K562 (cell line): ENCODE results near the gene KSR2. TPM values are rescaled to one million over a fixed set of nuclear protein-coding genes. Genes with fewer than 3 reads are reported as not detected.

Experiments used
- ATAC-seq: fragments of 200-7000 bp; cut with Tn5 transposase; 3 replicates; pipeline ENCODE4 v1.9.1; 2020; ENCODE audit warnings: moderate library complexity
- BruUV-seq: library from RNA; stranded (reverse); fragments of 400-500 nt; replicated peaks from 2 replicates; lab custom pipeline; 2021; lab: Mats Ljungman, UMichigan
- CTCF ChIA-PET: fragments of 300-600 bp; formaldehyde crosslinking; extraction: SDS; loops from one replicate; lab custom pipeline; 2021; ENCODE audit warnings: low intra/inter-chr PET ratio; lab: Yijun Ruan, JAX
- POLR2A ChIA-PET: fragments of 300-600, 350-650 bp; sonication (Branson Sonifier 250); formaldehyde crosslinking; extraction: SDS; loops from one replicate; lab custom pipeline; 2021; ENCODE audit warnings: antibody characterized with exemption, inconsistent platforms; lab: Yijun Ruan, JAX
- DNase-seq, 4 experiments: peaks; one replicate each; pipeline versions ENCODE4 v3.0.0 to v3.0.0-alpha.2; 2011 to 2018; ENCODE audit warnings: low spot score in 3 of 4, mixed read lengths in 3 of 4; ENCODE audit errors: extremely low read depth in 1 of 4
- FAIRE-seq: peaks from 2 replicates; lab custom pipeline; 2011; peaks lifted over from hg19 to GRCh38; lab: Jason Lieb, UNC
- H2AFZ ChIP-seq: 2 replicates; pipeline ENCODE4 v1.6.0; 2011; ENCODE audit warnings: low read depth, low read length, control low read depth, inconsistent platforms
- H3K27ac ChIP-seq: fragments of 200-600 bp; 3 replicates; pipeline ENCODE4 v1.8.0; 2011; ENCODE audit warnings: low read depth, mild to moderate bottlenecking, control low read depth, inconsistent platforms, low read length, moderate library complexity, mixed read lengths; ENCODE audit errors: extremely low read depth
- H3K27me3 ChIP-seq, 2 experiments: fragments of 300-600 bp in 1 of 2; 2 replicates in 1 of 2; 3 replicates in 1 of 2; pipeline versions ENCODE4 v1.6.0 to v1.8.0; 2011; ENCODE audit warnings: inconsistent platforms in 2 of 2, low read length in 2 of 2, mild to moderate bottlenecking in 1 of 2, mixed read lengths in 1 of 2, moderate library complexity in 1 of 2; ENCODE audit not compliant: control insufficient read depth in 2 of 2, insufficient read depth in 2 of 2
- H3K36me3 ChIP-seq: fragments of 300-600 bp; 3 replicates; pipeline ENCODE4 v1.8.0; 2011; ENCODE audit warnings: mild to moderate bottlenecking, low read length, inconsistent platforms; ENCODE audit not compliant: control insufficient read depth, insufficient read depth
- H3K4me1 ChIP-seq, 2 experiments: fragments of 200-600 bp in 1 of 2; replicated peaks in 1 of 2; 2 replicates in 1 of 2; 3 replicates in 1 of 2; pipeline versions ENCODE4 v1.5.1 to v1.8.0; 2011; ENCODE audit warnings: inconsistent platforms in 2 of 2, low read length in 2 of 2, mild to moderate bottlenecking in 1 of 2, mixed read lengths in 1 of 2, moderate library complexity in 1 of 2; ENCODE audit not compliant: control insufficient read depth in 2 of 2, insufficient read depth in 2 of 2
- H3K4me2 ChIP-seq: 2 replicates; pipeline ENCODE4 v1.6.1; 2011; ENCODE audit warnings: low read length, control low read depth, inconsistent platforms, mixed read lengths; ENCODE audit not compliant: insufficient read depth
- H3K4me3 ChIP-seq: fragments of 200-600 bp; sonication (generic), shearing (Covaris generic); 2 replicates; pipeline ENCODE4 v1.5.1; 2016; ENCODE audit warnings: control low read depth, inconsistent platforms
- H3K79me2 ChIP-seq: fragments of 200-600 bp; 3 replicates; pipeline ENCODE4 v1.8.0; 2011; ENCODE audit warnings: low read length, inconsistent platforms; ENCODE audit not compliant: control insufficient read depth, insufficient read depth
- H3K9ac ChIP-seq, 2 experiments: 2 replicates each; pipeline versions ENCODE4 v1.6.0 to v1.6.1; 2011; ENCODE audit warnings: low read depth in 2 of 2, low read length in 2 of 2, control low read depth in 1 of 2, inconsistent platforms in 1 of 2, mild to moderate bottlenecking in 1 of 2, mixed read lengths in 1 of 2; ENCODE audit not compliant: insufficient read depth in 1 of 2
- H3K9me1 ChIP-seq: one replicate; pipeline ENCODE4 v1.6.0; 2011; ENCODE audit warnings: inconsistent platforms, mild to moderate bottlenecking, low read length, moderate library complexity; ENCODE audit not compliant: control insufficient read depth, insufficient read depth
- H3K9me3 ChIP-seq: replicated peaks from 2 replicates; pipeline ENCODE4 v1.5.1; 2011; ENCODE audit warnings: low read depth, low read length, inconsistent platforms; ENCODE audit not compliant: control insufficient read depth, insufficient read depth
- H4K20me1 ChIP-seq: replicated peaks from 2 replicates; pipeline ENCODE4 v1.6.1; 2011; ENCODE audit warnings: low read length, inconsistent platforms, mixed read lengths; ENCODE audit not compliant: control insufficient read depth, insufficient read depth
- ASH1L ChIP-seq: fragments of 450-650 bp; IDR thresholded peaks from 2 replicates; pipeline ENCODE4 v1.6.1; 2018; ENCODE audit warnings: borderline replicate concordance, mild to moderate bottlenecking, low read depth; ENCODE audit not compliant: partially characterized antibody
- BCLAF1 ChIP-seq, 2 experiments: fragments of 450-650 bp in 1 of 2; IDR thresholded peaks; 2 replicates each; pipeline ENCODE4 v1.6.1; 2011 to 2017; ENCODE audit warnings: low read depth in 2 of 2, antibody characterized with exemption in 1 of 2, borderline replicate concordance in 1 of 2, low read length in 1 of 2, mild to moderate bottlenecking in 1 of 2, mixed read lengths in 1 of 2; ENCODE audit not compliant: control insufficient read depth in 1 of 2
- BMI1 ChIP-seq: fragments of 150-350 bp; IDR thresholded peaks from 2 replicates; pipeline ENCODE4 v1.6.1; 2014; ENCODE audit warnings: low read length
- CREBBP ChIP-seq: IDR thresholded peaks from one replicate; pipeline ENCODE4 v1.6.1; 2012; ENCODE audit warnings: low read depth, mild to moderate bottlenecking, control low read depth, inconsistent platforms, low read length
- EP400 ChIP-seq: fragments of 450-650 bp; IDR thresholded peaks from 2 replicates; pipeline ENCODE4 v1.6.1; 2017; ENCODE audit warnings: antibody characterized with exemption, mild to moderate bottlenecking, moderate library complexity
- GTF2F1 ChIP-seq: IDR thresholded peaks from 2 replicates; pipeline ENCODE4 v1.6.1; 2011; ENCODE audit warnings: low read depth, low read length, improper control_type of control experiment
- NFYB ChIP-seq: IDR thresholded peaks from 2 replicates; pipeline ENCODE4 v1.6.1; 2011; ENCODE audit warnings: mild to moderate bottlenecking, moderate library complexity; ENCODE audit not compliant: insufficient read length; ENCODE audit errors: extremely low read depth
- POLR2AphosphoS5 ChIP-seq: IDR thresholded peaks from 2 replicates; pipeline ENCODE4 v1.6.1; 2011; ENCODE audit warnings: mild to moderate bottlenecking, low read depth, low read length, moderate library complexity; ENCODE audit not compliant: control insufficient read depth, insufficient read depth
- POLR2H ChIP-seq: IDR thresholded peaks from 2 replicates; pipeline ENCODE4 v1.6.1; 2016; ENCODE audit warnings: missing genetic modification characterization, low read depth, mild to moderate bottlenecking, control low read depth, missing compliant biosample characterization, moderate library complexity
- RB1 ChIP-seq: fragments of 450-650 bp; IDR thresholded peaks from 2 replicates; pipeline ENCODE4 v1.6.1; 2017; ENCODE audit warnings: low read depth, mild to moderate bottlenecking
- SP1 ChIP-seq: sonication (generic); formaldehyde crosslinking; IDR thresholded peaks from 2 replicates; pipeline ENCODE4 v1.8.1; 2022; ENCODE audit warnings: mild to moderate bottlenecking, missing genetic modification reagents
- SRSF3 ChIP-seq: fragments of 200-400 bp; formaldehyde crosslinking; IDR thresholded peaks from 2 replicates; pipeline ENCODE4 v1.6.1; 2016; ENCODE audit warnings: mild to moderate bottlenecking, low read length, moderate library complexity; ENCODE audit not compliant: insufficient read depth
- SUPT5H ChIP-seq: fragments of 450-650 bp; IDR thresholded peaks from 2 replicates; pipeline ENCODE4 v1.6.1; 2016
- ZNF121 ChIP-seq: sonication (generic); formaldehyde crosslinking; conservative IDR thresholded peaks from 2 replicates; pipeline ENCODE4 v1.8.0; 2022; ENCODE audit warnings: missing genetic modification reagents
- ZNF175 ChIP-seq: fragments of 200-800 bp; sonication (Bioruptor generic); IDR thresholded peaks from 2 replicates; pipeline ENCODE4 v1.6.1; 2016; ENCODE audit warnings: low read depth, mild to moderate bottlenecking, missing genetic modification characterization, missing compliant biosample characterization
- ZNF445 ChIP-seq: fragments of 250-450 bp; sonication (Bioruptor Pico); IDR thresholded peaks from 2 replicates; pipeline ENCODE4 v1.4.0; 2020; ENCODE audit warnings: low read depth, mild to moderate bottlenecking, moderate library complexity
- ZNF586 ChIP-seq: fragments of 450-650 bp; formaldehyde crosslinking; conservative IDR thresholded peaks from 2 replicates; pipeline ENCODE4 v1.4.0; 2020; ENCODE audit warnings: mild to moderate bottlenecking, moderate library complexity
- WGBS: fragments of 100-300 bp; shearing (Covaris generic); methylation state at CpG from one replicate; pipeline ENCODE4 v1.1.6; 2016; ENCODE audit warnings: low coverage, mixed read lengths; ENCODE audit not compliant: insufficient coverage; ENCODE audit errors: missing lambda C conversion rate; 5-methylcytosine and 5-hydroxymethylcytosine counted together
- in situ Hi-C: fragments of 300-500 bp; cut with MboI; formaldehyde crosslinking; loops from 4 replicates; pipeline ENCODE4 v1.15.0; 2018; ENCODE audit warnings: inconsistent platforms, mixed read lengths
- intact Hi-C: fragments of 100-400 bp; cut with micrococcal nuclease; formaldehyde crosslinking; loops from 2 replicates; pipeline ENCODE4 v1.14.2; 2022
- polyA plus RNA-seq, 8 experiments: library from polyadenylated mRNA; depleted of rRNA in 4 of 8; stranded (reverse) in 5 of 8; unstranded in 3 of 8; fragments of >200 nt; fragmentation: Nextera tagmentation in 2 of 8; fragmentation: Illumina TruSeq in 1 of 8; extraction: Ambion mirVana in 2 of 8; extraction: Trizol in 1 of 8; gene quantifications; 2 replicates each; pipeline versions ENCODE4 v1.2.1 to v1.2.3, GENCODE V29; 2011 to 2014; ENCODE audit warnings: inconsistent platforms in 1 of 8, missing spikeins in 1 of 8
- total RNA-seq, 7 experiments: library from RNA; depleted of rRNA in 6 of 7; stranded (reverse); fragments of >200 nt in 6 of 7; fragmentation: Illumina TruSeq in 2 of 7; extraction: Trizol in 2 of 7; gene quantifications; 2 replicates each; pipeline versions ENCODE4 v1.2.1 to v1.2.3, GENCODE V29; 2011 to 2021; ENCODE audit warnings: low replicate concordance in 1 of 7
- TF ChIP-seq, protein P1 (sequence below): fragments of 450-650 bp; IDR thresholded peaks from 2 replicates; pipeline ENCODE4 v1.6.1; 2017; ENCODE audit warnings: mild to moderate bottlenecking, moderate library complexity

Gene KSR2
- total and polyA plus RNA-seq, 9 of the 15 experiments (the other 6 are each of a cell fraction or from before 2014, with no cell fraction given), result not detected

- TF ChIP-seq BCLAF1 (IDR thresholded peaks at IDR 0.05; ENCODE audit: borderline replicate concordance in 1 of 2, control insufficient read depth in 1 of 2, low read depth in 2 of 2, low read length in 1 of 2) (no peak), ZNF586 (CRISPR knock-in tag) (no peak), NFYB (no peak)
- TF ChIP-seq, protein P1, sequence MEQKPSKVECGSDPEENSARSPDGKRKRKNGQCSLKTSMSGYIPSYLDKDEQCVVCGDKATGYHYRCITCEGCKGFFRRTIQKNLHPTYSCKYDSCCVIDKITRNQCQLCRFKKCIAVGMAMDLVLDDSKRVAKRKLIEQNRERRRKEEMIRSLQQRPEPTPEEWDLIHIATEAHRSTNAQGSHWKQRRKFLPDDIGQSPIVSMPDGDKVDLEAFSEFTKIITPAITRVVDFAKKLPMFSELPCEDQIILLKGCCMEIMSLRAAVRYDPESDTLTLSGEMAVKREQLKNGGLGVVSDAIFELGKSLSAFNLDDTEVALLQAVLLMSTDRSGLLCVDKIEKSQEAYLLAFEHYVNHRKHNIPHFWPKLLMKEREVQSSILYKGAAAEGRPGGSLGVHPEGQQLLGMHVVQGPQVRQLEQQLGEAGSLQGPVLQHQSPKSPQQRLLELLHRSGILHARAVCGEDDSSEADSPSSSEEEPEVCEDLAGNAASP, result no peak
Measured at GRCh38 chr12:117594481-117594880, 374.3 kb downstream of the KSR2 start (continued).

- Histone ChIP-seq H3K36me3 (no peaks in the 10 kb centered on the region), H3K79me2 (no peaks in the 10 kb centered on the region), H2AFZ (no peak overlapping the region), H3K4me1 (no peaks in the 10 kb centered on the region), H3K27me3 (peaks cover 0 to 11% of the 10 kb centered on the region in 2 experiments; a peak in 1 of 5 replicates), H3K9me1 (no peaks in the 10 kb centered on the region), H3K4me2 (no peak overlapping the region), H3K27ac (no peak overlapping the region), H3K4me3 (no peak overlapping the region), H4K20me1 (no peaks in the 10 kb centered on the region), H3K9me3 (no peaks in the 10 kb centered on the region), H3K9ac (no peak overlapping the region)
- intact Hi-C loops (loop anchor here (10.0 kb wide), 1 partner anchor 241 kb away; no protein-coding TSS in a partner anchor), in situ Hi-C loops (no loop called here)
- ATAC-seq, result no peak
- WGBS, result 1% methylated on average over 7 of the region's 7 CpGs
- BruUV-seq, result no TSS peak
- ChIA-PET POLR2A (interaction anchor here (0.8 kb wide), 1 partner anchor 11 kb away, joined by 3 read pairs; no protein-coding TSS in a partner anchor), CTCF (no interaction called here)
- no peak for DNase-seq
- no peak for FAIRE-seq
- TF ChIP-seq CREBBP (no peak), POLR2AphosphoS5 (no peak), ZNF445 (CRISPR knock-in tag) (no peak), ZNF121 (CRISPR knock-in tag) (no peak), ASH1L (no peak), BMI1 (no peak), EP400 (no peak), GTF2F1 (no peak), POLR2H (tag) (no peak), SP1 (CRISPR knock-in tag) (no peak), SUPT5H (no peak), RB1 (no peak), ZNF175 (CRISPR knock-in tag) (no peak), SRSF3 (no peak)
Measured at GRCh38 chr12:117593815-117594400, 374.9 kb downstream of the KSR2 start.
